Breast epithelium (tissue), 4 donors: ENCODE measurements around the gene MINDY4. TPM values are rescaled to one million over a fixed set of nuclear protein-coding genes. Genes with fewer than 3 reads are reported as not detected.

ENCODE experiments used
- DNase-seq, 2 donors: peaks; one replicate each; pipeline ENCODE4 v3.0.0-alpha.2; 2019; ENCODE audit warnings: low spot score in 2 of 2
- H3K27ac ChIP-seq, 2 donors: fragments of 200-600 bp; sonication (generic) in 1 of 2; one replicate each; pipeline ENCODE4 v1.5.1; 2016 to 2019; ENCODE audit warnings: mild to moderate bottlenecking in 1 of 2
- H3K27me3 ChIP-seq, 2 donors: fragments of 200-600 bp; sonication (generic) in 1 of 2; one replicate each; pipeline versions ENCODE4 v1.5.1 to v1.6.0; 2017 to 2019; ENCODE audit warnings: control low read depth in 1 of 2, mild to moderate bottlenecking in 1 of 2
- H3K36me3 ChIP-seq: fragments of 200-600 bp; one replicate; pipeline ENCODE4 v1.5.1; 2019
- H3K4me1 ChIP-seq, 2 donors: fragments of 200-600 bp; sonication (generic); one replicate each; pipeline ENCODE4 v1.5.1; 2016 to 2019; ENCODE audit warnings: control low read depth in 1 of 2
- H3K4me3 ChIP-seq, 3 donors: fragments of 200-600 bp; sonication (generic); 1 replicate in 2 of 3; 2 replicates in 1 of 3; pipeline ENCODE4 v1.5.1; 2016 to 2019; ENCODE audit warnings: mild to moderate bottlenecking in 3 of 3, moderate library complexity in 2 of 3
- H3K9me3 ChIP-seq, 2 donors: fragments of 200-600 bp; sonication (generic) in 1 of 2; one replicate each; pipeline ENCODE4 v1.5.1; 2016 to 2019; ENCODE audit warnings: control low read depth in 1 of 2
- POLR2A ChIP-seq: fragments of 450-650 bp; IDR thresholded peaks from one replicate; pipeline ENCODE4 v1.6.1; 2016; ENCODE audit warnings: antibody characterized with exemption, mild to moderate bottlenecking, moderate library complexity
- POLR2AphosphoS5 ChIP-seq, 3 donors: sonication (generic); formaldehyde crosslinking; IDR thresholded peaks; one replicate each; pipeline ENCODE4 v1.6.1; 2017; ENCODE audit warnings: antibody characterized with exemption in 3 of 3
- intact Hi-C: fragments of 100-400 bp; cut with DNase I; formaldehyde crosslinking; loops from one replicate; pipeline ENCODE4 v1.15.1; 2023; ENCODE audit warnings: low total_unique reads
- total RNA-seq, 3 donors: library from RNA; depleted of rRNA; stranded (reverse); fragments of >200 nt; gene quantifications; one replicate each; pipeline ENCODE4 v1.1.0, GENCODE V29; 2016
- TF ChIP-seq, protein P1 (sequence below), 3 donors: fragments of 450-650 bp; IDR thresholded peaks; one replicate each; pipeline ENCODE4 v1.5.1; 2016 to 2017; ENCODE audit warnings: antibody characterized with exemption in 3 of 3, mild to moderate bottlenecking in 3 of 3, moderate library complexity in 3 of 3

MINDY4 gene
- total RNA-seq, 3 donors from 2014 or later: 5.6 to 14.9 (median 13.8) TPM

DNA sequence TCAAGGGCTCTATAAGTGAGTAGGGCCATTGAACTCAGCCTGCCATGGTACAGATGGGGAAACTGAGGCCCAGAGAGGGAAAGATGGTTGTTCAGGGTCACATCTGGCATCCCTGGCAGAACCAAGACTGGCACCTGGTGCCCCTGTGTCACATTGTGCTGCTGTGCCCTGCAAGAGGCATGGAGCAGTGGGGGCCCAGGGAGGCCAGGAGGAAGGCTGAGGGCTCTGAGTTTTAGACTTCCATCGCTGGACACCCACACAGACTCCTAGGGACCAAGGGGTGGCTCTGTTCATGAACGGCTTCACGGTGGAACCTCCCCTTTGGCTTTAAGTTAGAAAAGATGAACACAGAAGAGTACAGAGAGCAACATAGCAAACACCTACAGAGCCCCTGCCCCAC is 73.7 kb downstream of the MINDY4 start:
- peaks cover 0 to 4% of the 10 kb centered on the region in 2 donors for H3K4me1 ChIP-seq
- no peaks in the 10 kb centered on the region for H3K27me3 ChIP-seq
- H3K27ac ChIP-seq: peak overlapping the region in 1 of 2 donors; percentile 75
- H3K36me3 ChIP-seq: no peaks in the 10 kb centered on the region
- peak in 1 of 2 donors; percentile 24 for DNase-seq
- H3K4me3 ChIP-seq: no peak overlapping the region
- TF ChIP-seq, protein P1, sequence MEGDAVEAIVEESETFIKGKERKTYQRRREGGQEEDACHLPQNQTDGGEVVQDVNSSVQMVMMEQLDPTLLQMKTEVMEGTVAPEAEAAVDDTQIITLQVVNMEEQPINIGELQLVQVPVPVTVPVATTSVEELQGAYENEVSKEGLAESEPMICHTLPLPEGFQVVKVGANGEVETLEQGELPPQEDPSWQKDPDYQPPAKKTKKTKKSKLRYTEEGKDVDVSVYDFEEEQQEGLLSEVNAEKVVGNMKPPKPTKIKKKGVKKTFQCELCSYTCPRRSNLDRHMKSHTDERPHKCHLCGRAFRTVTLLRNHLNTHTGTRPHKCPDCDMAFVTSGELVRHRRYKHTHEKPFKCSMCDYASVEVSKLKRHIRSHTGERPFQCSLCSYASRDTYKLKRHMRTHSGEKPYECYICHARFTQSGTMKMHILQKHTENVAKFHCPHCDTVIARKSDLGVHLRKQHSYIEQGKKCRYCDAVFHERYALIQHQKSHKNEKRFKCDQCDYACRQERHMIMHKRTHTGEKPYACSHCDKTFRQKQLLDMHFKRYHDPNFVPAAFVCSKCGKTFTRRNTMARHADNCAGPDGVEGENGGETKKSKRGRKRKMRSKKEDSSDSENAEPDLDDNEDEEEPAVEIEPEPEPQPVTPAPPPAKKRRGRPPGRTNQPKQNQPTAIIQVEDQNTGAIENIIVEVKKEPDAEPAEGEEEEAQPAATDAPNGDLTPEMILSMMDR (IDR thresholded peaks at IDR 0.05): no peak
- no peak for TF ChIP-seq POLR2AphosphoS5 (IDR thresholded peaks at IDR 0.05)
- no peak for TF ChIP-seq POLR2A
- H3K9me3 ChIP-seq: no peaks in the 10 kb centered on the region
- intact Hi-C loops: no loop called here

DNA sequence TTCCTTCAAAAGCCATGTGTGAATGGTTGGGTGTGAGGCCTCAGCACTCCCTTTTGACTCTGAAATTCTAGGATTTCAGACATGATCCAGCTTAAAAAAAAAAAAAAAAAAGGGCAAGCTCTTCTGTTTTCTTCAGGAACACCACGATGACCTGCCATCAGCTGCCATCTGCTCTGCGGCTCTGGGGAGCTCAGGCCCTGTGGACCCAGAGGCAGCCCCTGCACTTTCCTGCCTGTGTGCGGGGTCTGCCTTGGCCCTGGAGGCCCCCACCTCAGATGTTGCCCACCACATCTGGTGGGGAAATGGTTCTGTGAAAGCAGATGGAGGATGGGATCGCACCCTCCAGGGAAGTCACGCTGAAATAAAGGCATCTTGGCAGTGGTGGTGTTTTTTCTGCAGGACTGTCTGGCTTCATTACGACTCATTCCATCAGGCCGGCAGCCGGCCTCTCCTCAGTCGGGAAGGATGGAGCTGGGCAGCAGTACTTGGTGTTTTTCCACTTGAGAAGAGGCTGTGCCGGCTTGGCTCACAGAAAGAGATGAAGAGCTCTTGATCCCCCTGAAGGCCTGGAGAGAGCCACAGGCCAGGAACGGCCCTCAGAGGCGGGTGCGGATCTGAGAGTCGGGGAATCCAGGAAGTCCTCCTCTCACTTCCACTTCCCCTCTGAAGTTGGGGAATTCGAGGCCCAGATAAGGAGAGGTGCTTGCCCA is 74.4 kb downstream of the MINDY4 start:
- TF ChIP-seq, protein P1 (IDR thresholded peaks at IDR 0.05): no peak
- no peak for TF ChIP-seq POLR2AphosphoS5 (IDR thresholded peaks at IDR 0.05)
- no peak for TF ChIP-seq POLR2A
- peak in 1 of 2 donors; percentile 51 for DNase-seq
- H3K27ac ChIP-seq: peak overlapping the region; percentile 48 to 77
- H3K4me1 ChIP-seq: peaks cover 0 to 4% of the 10 kb centered on the region in 2 donors
- H3K27me3 ChIP-seq: no peaks in the 10 kb centered on the region
- no peaks in the 10 kb centered on the region for H3K9me3 ChIP-seq
- no peaks in the 10 kb centered on the region for H3K36me3 ChIP-seq
- intact Hi-C loops: no loop called here
- H3K4me3 ChIP-seq: no peak overlapping the region

DNA sequence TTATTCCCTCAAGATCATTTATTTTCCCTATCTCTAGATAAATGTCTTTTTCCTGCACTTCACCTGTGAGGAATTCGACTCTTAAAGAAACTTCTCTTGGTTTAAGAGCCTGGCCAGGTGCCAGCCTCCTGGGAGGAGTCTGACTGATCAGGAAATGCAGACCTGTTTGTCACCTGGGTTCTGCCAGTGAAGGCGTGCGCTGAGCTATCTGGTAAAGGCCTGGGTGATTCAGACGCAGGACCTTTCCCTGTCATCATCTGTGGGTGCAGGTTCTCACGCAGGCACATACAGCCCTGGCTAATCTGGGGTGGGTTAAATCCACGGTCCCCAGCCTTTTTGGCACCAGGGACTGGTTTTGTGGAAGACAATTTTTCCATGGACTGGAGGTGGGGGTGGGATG is 75.2 kb downstream of the MINDY4 start:
- intact Hi-C loops: no loop called here
- TF ChIP-seq, protein P1 (IDR thresholded peaks at IDR 0.05): no peak
- TF ChIP-seq POLR2A: no peak
- no peak for TF ChIP-seq POLR2AphosphoS5 (IDR thresholded peaks at IDR 0.05)

DNA sequence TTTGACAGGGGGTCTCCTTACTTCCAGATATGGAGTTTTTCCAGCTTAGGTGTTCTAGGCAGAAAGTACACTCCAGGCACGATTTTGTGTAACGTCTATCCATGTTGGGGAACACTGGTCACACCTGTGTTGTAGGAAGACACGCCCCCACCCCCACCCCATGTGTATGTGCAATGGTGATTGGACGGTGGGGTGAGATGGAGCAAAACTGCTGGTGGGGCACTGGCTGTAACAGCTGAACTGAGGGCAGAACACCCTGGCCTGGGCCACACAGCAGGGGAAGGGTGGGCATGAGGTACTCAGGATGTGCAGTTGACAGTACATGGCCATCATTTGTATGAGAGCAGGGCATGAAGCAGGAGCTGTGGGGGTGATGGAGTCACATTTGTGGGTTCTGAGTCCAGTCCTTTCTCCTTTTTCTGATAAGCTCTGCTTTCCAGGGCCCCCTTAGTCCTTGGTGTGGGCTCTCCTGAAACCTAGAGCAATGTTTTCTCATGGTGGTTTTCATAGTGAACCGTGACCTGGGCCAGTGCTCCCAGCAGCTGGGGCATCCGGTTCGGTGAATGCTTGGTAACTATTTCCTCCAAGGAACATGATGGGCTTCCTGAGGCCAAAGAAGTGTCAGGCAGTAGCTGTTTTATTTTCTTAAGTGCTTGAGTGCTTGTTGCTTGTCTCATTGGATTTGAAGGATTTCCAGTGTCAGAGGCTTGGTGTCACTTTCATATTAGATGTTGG is 77.1 kb downstream of the MINDY4 start:
- no peak overlapping the region for H3K27ac ChIP-seq
- intact Hi-C loops: no loop called here
- no peaks in the 10 kb centered on the region for H3K9me3 ChIP-seq
- no peaks in the 10 kb centered on the region for H3K36me3 ChIP-seq
- DNase-seq: no peak
- no peak overlapping the region for H3K4me3 ChIP-seq
- H3K4me1 ChIP-seq: peaks cover 0 to 4% of the 10 kb centered on the region in 2 donors
- H3K27me3 ChIP-seq: no peaks in the 10 kb centered on the region
- TF ChIP-seq, protein P1 (IDR thresholded peaks at IDR 0.05): no peak
- TF ChIP-seq POLR2A (no peak), POLR2AphosphoS5 (IDR thresholded peaks at IDR 0.05) (no peak)

More for the DNA sequence above, 75.2 kb downstream of the MINDY4 start:
- H3K9me3 ChIP-seq: no peaks in the 10 kb centered on the region
- H3K36me3 ChIP-seq: no peaks in the 10 kb centered on the region
- peak overlapping the region; percentile 48 to 77 for H3K27ac ChIP-seq
- DNase-seq: peak in 1 of 2 donors; percentile 49
- no peaks in the 10 kb centered on the region for H3K27me3 ChIP-seq
- peaks cover 0 to 4% of the 10 kb centered on the region in 2 donors for H3K4me1 ChIP-seq
- H3K4me3 ChIP-seq: no peak overlapping the region

DNA sequence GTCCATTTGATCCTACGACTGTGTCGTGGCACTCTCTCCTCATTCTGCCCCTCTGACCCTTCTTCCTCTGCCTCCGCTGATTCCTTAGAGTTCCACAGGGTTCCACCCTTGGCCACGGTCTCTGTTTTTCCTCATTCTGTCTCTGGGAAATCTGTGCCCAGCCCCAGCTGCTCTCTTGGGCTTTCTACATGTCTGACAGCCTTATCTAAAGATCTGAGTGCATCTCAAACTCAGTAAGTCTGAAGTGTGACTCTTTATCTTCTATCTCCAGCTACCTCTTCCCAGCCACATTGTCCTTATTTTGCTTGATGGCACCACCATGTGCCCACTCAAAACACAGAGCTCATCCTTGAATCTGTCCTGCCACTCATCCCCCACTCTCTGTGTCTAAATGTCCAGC is 78.3 kb downstream of the MINDY4 start:
- intact Hi-C loops: no loop called here
- Histone ChIP-seq H3K4me1 (no peaks in the 10 kb centered on the region), H3K27me3 (no peaks in the 10 kb centered on the region), H3K36me3 (no peaks in the 10 kb centered on the region), H3K4me3 (no peak overlapping the region), H3K27ac (no peak overlapping the region), H3K9me3 (no peaks in the 10 kb centered on the region)
- TF ChIP-seq, protein P1 (IDR thresholded peaks at IDR 0.05): no peak
- TF ChIP-seq POLR2AphosphoS5 (IDR thresholded peaks at IDR 0.05) (no peak), POLR2A (no peak)
- no peak for DNase-seq
